Skeletal muscle tissue (tissue), 4 donors: ENCODE measurements around the gene RBM4. TPM values are rescaled to one million over a fixed set of nuclear protein-coding genes. Genes with fewer than 3 reads are reported as not detected.

Experiments used
- H3K27ac ChIP-seq: one replicate; pipeline ENCODE4 v1.7.0; 2013; ENCODE audit warnings: mild to moderate bottlenecking, low read depth, low read length, inconsistent platforms
- H3K27me3 ChIP-seq, 3 donors: one replicate each; pipeline ENCODE4 v1.7.0; 2013; ENCODE audit warnings: low read length in 3 of 3; ENCODE audit not compliant: control insufficient read depth in 3 of 3, insufficient read depth in 3 of 3
- H3K36me3 ChIP-seq, 3 donors: one replicate each; pipeline ENCODE4 v1.7.0; 2013; ENCODE audit warnings: low read length in 3 of 3; ENCODE audit not compliant: control insufficient read depth in 3 of 3, insufficient read depth in 3 of 3
- H3K4me1 ChIP-seq, 3 donors: one replicate each; pipeline ENCODE4 v1.7.0; 2013; ENCODE audit warnings: low read length in 3 of 3, mild to moderate bottlenecking in 3 of 3; ENCODE audit not compliant: control insufficient read depth in 3 of 3, insufficient read depth in 3 of 3
- H3K4me3 ChIP-seq, 3 donors: one replicate each; pipeline ENCODE4 v1.7.0; 2013; ENCODE audit warnings: low read length in 3 of 3
- H3K9ac ChIP-seq, 3 donors: one replicate each; pipeline ENCODE4 v1.7.0; 2013; ENCODE audit warnings: low read length in 3 of 3, mild to moderate bottlenecking in 3 of 3, moderate library complexity in 2 of 3, low read depth in 1 of 3
- H3K9me3 ChIP-seq, 3 donors: one replicate each; pipeline ENCODE4 v1.7.0; 2013; ENCODE audit warnings: low read length in 3 of 3; ENCODE audit not compliant: control insufficient read depth in 3 of 3
- total RNA-seq: library from RNA; depleted of rRNA; stranded (reverse); fragments of >200 nt; gene quantifications from one replicate; pipeline ENCODE4 v1.2.3, GENCODE V29; 2014
- donor health status: Osteomylitis.

Gene RBM4
- total RNA-seq, 1 donor from 2014 or later: 98.6 TPM

- Histone ChIP-seq H3K9me3 (no peaks in the 10 kb centered on the region), H3K4me3 (no peak overlapping the region), H3K27me3 (no peaks in the 10 kb centered on the region), H3K9ac (no peak overlapping the region), H3K27ac (no peak overlapping the region), H3K36me3 (peaks cover 13 to 51% (median 48%) of the 10 kb centered on the region in 3 donors), H3K4me1 (peaks cover 43 to 50% (median 45%) of the 10 kb centered on the region in 3 donors)
Observed at GRCh38 chr11:66646828-66647227, 8.3 kb downstream of the RBM4 start.

- Histone ChIP-seq H3K9ac (no peak overlapping the region), H3K27me3 (no peaks in the 10 kb centered on the region), H3K4me1 (peaks cover 12 to 21% (median 15%) of the 10 kb centered on the region in 3 donors), H3K27ac (no peak overlapping the region), H3K9me3 (no peaks in the 10 kb centered on the region), H3K36me3 (peaks cover 14 to 36% (median 31%) of the 10 kb centered on the region in 3 donors), H3K4me3 (no peak overlapping the region)
Observed at GRCh38 chr11:66649903-66650302, 11.4 kb downstream of the RBM4 start.

GRCh38 chr11:66651016-66651415, 12.5 kb downstream of the RBM4 start:
- Histone ChIP-seq H3K27me3 (no peaks in the 10 kb centered on the region), H3K9me3 (no peaks in the 10 kb centered on the region), H3K9ac (no peak overlapping the region), H3K4me3 (no peak overlapping the region), H3K36me3 (peaks cover 16 to 26% (median 25%) of the 10 kb centered on the region in 3 donors), H3K4me1 (peaks cover under 1 to 12% (median 5%) of the 10 kb centered on the region in 3 donors), H3K27ac (no peak overlapping the region)

GRCh38 chr11:66652651-66653050, 14.1 kb downstream of the RBM4 start:
- H3K27me3 ChIP-seq: no peaks in the 10 kb centered on the region
- peaks cover 15 to 20% (median 16%) of the 10 kb centered on the region in 3 donors for H3K36me3 ChIP-seq
- peaks cover 0 to 2% (median 0%) of the 10 kb centered on the region in 3 donors for H3K4me1 ChIP-seq
- H3K9me3 ChIP-seq: no peaks in the 10 kb centered on the region
- H3K27ac ChIP-seq: no peak overlapping the region
- H3K9ac ChIP-seq: no peak overlapping the region
- no peak overlapping the region for H3K4me3 ChIP-seq

GRCh38 chr11:66653123-66653522, 14.6 kb downstream of the RBM4 start:
- Histone ChIP-seq H3K27ac (no peak overlapping the region), H3K36me3 (peaks cover 15 to 20% (median 16%) of the 10 kb centered on the region in 3 donors), H3K4me1 (peaks cover 0 to 2% (median 0%) of the 10 kb centered on the region in 3 donors), H3K27me3 (no peaks in the 10 kb centered on the region), H3K4me3 (no peak overlapping the region), H3K9me3 (no peaks in the 10 kb centered on the region), H3K9ac (no peak overlapping the region)

GRCh38 chr11:66659763-66660162, 21.3 kb downstream of the RBM4 start:
- Histone ChIP-seq H3K36me3 (peaks cover 3 to 16% (median 6%) of the 10 kb centered on the region in 3 donors), H3K4me3 (no peak overlapping the region), H3K4me1 (no peaks in the 10 kb centered on the region), H3K9me3 (no peaks in the 10 kb centered on the region), H3K9ac (no peak overlapping the region), H3K27me3 (no peaks in the 10 kb centered on the region), H3K27ac (no peak overlapping the region)

GRCh38 chr11:66663741-66664296, 25.3 kb downstream of the RBM4 start:
- Histone ChIP-seq H3K4me3 (no peak overlapping the region), H3K9ac (no peak overlapping the region), H3K9me3 (no peaks in the 10 kb centered on the region), H3K4me1 (no peaks in the 10 kb centered on the region), H3K27me3 (no peaks in the 10 kb centered on the region), H3K36me3 (peaks cover 9 to 42% (median 40%) of the 10 kb centered on the region in 3 donors), H3K27ac (no peak overlapping the region)

GRCh38 chr11:66665369-66665768, 26.9 kb downstream of the RBM4 start:
- Histone ChIP-seq H3K27ac (no peak overlapping the region), H3K4me1 (no peaks in the 10 kb centered on the region), H3K9me3 (no peaks in the 10 kb centered on the region), H3K36me3 (peaks cover 9 to 44% (median 43%) of the 10 kb centered on the region in 3 donors), H3K9ac (no peak overlapping the region), H3K4me3 (no peak overlapping the region), H3K27me3 (no peaks in the 10 kb centered on the region)

- Histone ChIP-seq H3K4me3 (no peak overlapping the region), H3K9me3 (no peaks in the 10 kb centered on the region), H3K9ac (no peak overlapping the region), H3K4me1 (peaks cover 3 to 14% (median 8%) of the 10 kb centered on the region in 3 donors), H3K36me3 (peaks cover 4 to 29% (median 22%) of the 10 kb centered on the region in 3 donors), H3K27ac (no peak overlapping the region), H3K27me3 (no peaks in the 10 kb centered on the region)
Observed at GRCh38 chr11:66670816-66671215, 32.3 kb downstream of the RBM4 start.

- no peaks in the 10 kb centered on the region for H3K9me3 ChIP-seq
- H3K27me3 ChIP-seq: no peaks in the 10 kb centered on the region
- H3K9ac ChIP-seq: no peak overlapping the region
- peak overlapping the region in 1 of 3 donors; percentile 22 for H3K4me3 ChIP-seq
- no peak overlapping the region for H3K27ac ChIP-seq
- peaks cover 0 to 3% (median 0%) of the 10 kb centered on the region in 3 donors for H3K36me3 ChIP-seq
- H3K4me1 ChIP-seq: peaks cover 17 to 26% (median 25%) of the 10 kb centered on the region in 3 donors
Observed at GRCh38 chr11:66674964-66675602, 36.6 kb downstream of the RBM4 start.
